HG02759 (cell line): ENCODE measurements around the gene HORMAD2.

ENCODE experiments used
- ATAC-seq: cut with Tn5 transposase; IDR thresholded peaks from one replicate; pipeline ENCODE4 v1.9.1; 2021; ENCODE audit warnings: mild to moderate bottlenecking, moderate library complexity; ENCODE audit not compliant: unreplicated experiment

Gene HORMAD2, protein sequence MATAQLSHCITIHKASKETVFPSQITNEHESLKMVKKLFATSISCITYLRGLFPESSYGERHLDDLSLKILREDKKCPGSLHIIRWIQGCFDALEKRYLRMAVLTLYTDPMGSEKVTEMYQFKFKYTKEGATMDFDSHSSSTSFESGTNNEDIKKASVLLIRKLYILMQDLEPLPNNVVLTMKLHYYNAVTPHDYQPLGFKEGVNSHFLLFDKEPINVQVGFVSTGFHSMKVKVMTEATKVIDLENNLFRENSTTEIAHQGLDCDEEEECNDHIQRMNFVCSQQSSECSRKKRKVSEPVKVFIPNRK

DNA sequence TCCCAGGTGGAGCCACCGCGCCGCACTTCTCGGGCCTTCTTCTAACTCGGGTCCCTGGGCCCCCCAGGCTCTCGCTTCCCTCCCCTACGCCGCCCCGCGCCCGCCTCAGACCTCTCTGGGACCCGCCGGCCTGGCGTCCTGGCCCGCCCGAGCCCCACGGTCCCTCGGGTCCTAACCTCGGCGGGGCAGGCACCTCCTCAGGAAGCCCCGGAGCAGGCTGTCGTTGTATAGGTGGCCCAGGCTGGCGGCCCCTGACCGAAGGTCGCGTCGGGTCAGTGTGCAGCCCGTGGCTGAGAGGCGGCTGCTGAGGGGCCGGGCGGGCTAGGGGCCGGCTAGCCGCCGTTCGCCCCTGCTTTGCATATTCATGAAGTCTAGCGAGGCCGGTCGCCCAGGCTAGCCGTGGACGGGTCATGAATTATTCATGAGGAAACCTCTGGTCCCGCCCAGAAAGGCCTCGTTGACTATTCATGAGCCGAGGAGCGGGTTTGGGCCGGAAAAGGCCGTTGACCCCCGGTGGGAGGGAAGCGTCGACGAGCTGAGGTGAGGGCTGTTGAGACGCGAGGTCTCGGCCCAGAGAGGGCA lies at the start of gene HORMAD2:
Gene HORMAD2 (plus strand): TSS at position 513 of the 582 bp plus-strand sequence. CDS start 13,489 bp downstream, outside the sequence.
- no peak for ATAC-seq

DNA sequence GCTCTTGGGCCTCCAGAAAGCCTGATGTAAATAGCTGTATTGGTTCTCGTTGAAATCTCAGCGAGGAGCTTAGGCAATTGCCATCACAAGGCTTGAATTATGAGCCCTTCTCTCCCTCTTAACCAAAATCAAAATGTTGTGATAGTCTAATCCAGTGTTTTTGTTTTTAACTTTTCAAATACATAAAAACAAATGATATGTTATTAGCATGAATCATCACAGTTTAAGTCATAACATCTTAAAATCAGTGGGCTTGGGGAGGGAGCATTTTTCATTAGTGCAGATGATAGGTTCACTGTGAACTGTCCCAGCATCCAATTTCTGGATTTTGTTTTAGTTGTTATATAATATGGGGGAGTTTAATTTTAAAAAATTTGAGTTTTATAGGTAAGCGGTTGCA lies 48.9 kb upstream of the HORMAD2 start:
- no peak for ATAC-seq

DNA sequence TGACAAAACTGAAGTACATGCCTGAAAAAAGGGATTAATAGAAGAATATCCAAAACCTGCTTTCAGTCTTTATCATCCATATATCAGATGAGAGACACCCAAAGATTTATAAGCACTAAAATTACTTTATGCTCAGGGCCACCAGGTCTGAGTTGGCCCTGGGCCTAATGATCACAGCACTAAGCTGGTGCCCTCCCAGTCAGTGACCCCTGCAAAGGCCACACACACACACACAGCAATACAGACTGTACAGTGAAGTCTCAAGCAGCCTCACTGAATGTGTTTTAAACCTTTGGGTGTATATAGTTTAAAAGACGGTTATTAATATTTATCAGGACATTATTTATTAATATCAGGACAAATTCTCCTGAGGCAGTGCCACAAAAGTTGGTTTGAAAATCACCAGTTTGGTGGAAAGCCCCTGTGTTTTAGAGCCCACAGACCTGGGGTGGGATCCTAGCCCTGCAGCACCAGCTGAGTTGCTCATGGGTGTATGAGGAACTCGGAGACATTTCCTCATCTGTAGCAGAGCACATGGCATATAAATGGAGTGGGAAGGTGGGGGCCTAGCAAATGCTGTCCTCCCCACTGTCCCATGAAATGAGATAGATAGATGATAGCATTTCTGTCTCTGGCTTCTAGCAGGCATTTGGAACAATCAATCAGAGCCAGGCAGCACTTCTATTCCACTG lies 48.4 kb upstream of the HORMAD2 start:
- no peak for ATAC-seq

DNA sequence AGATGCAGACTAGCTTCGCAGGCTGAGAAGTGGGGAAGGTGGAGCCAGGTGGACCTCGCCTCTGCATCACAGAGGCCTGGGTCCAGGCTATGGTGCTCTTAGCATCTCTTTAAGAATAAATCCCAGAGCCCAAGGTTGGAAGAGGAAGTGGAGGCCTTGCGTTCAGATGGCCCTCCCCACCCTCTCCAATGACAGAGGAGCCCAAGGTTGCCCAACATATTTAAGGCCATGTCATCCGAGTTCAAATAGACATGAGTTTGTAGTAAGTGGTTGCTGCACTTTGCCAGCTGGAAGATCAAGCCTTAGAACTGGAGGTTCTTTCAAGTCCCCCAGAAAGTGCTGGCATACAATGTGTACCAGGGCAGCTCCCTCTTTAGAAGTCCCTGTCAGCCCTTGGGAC lies 47.1 kb upstream of the HORMAD2 start:
- ATAC-seq, result no peak

DNA sequence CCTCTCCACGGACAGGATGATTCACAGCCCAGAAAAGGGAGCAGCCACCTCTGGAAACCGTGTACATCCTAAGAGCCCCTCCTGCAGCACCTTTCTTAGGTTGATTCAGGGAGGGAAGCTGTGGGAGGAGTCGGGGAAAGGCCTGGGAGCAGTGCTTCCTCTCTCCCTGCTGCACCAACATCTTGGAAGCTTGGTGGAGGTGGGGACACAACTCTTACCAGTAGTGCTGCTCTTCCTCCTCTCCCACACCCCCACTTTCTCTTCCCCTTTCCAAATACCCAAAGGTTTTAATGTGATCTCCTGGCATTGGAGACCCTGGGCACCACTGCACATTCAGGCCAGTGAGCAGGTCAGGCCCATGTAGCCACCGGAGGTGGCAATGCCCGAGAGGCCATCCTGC lies 46.4 kb upstream of the HORMAD2 start:
- ATAC-seq, result no peak

DNA sequence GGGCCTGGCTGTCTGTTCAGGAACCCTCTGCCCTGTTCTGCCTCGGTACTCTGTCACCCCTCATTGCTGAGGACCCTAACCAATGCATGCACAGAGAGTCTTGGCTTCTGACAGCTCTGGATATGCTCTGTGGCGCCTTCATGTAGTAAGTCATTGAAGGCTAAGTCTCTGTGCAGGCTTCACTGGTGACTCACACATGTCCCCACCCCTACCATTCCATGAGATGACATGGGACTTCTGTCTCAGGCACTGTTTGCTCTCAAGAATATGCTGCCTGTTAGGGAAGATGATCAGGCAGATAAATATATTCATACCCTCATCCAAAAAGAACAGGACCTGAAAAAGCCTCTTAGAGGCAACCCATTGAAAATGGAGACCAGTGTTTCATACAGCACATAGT lies 43.6 kb upstream of the HORMAD2 start:
- ATAC-seq, result no peak

DNA sequence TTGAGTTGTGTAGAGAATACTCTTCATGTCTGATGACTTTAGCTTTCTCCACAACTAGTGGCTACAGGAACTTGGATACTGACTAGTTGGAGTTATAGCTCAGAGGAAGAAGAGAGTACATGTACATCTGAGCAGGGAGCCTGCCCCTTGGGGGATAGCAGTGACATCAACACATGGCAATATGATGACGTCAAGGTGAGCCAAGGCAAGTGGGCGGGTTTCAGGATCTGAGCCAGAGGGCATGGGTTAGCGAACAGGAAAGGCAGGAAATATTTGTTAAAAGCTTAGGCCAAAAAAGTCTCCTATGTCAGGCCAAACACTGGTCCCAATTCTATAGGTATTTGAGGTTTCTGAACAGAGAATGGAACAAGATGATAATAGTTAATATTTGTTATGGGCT lies 42.0 kb upstream of the HORMAD2 start:
- no peak for ATAC-seq

DNA sequence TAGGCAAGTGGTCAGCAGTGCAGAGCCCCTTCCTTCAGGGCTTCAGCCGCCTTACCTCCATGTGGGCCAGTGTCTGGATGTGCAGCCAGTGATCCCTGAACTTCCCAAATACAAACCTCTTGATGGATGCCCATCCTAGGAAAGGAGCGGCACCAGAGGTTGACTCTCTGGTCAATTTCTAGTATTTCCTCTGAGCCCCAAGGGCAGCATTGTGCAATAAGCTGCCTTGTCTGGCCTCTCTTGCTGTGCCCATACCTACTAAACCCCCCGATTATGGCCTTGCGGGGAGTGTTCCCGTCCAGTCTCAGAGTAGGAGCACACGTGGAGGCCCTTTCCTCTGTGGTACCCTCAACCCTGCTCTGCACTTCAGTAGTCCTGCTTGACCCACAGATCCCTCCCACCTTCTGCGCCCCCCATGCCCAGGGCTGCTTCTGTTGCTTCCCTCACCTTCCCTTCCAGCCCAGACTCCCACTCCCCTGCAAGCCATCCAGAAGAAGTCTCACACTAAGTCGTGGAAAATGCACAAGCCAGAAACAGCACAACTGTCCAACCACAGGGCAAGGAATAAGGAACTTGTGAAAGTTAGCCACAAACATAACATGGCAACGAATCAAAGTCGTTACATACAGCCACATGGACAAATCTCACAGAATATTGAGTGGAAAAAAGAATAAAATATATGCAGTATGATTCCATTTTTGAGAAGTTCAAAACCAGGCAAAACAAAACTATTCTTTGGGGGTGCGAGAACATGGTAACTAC lies 39.6 kb upstream of the HORMAD2 start:
- ATAC-seq, result no peak

DNA sequence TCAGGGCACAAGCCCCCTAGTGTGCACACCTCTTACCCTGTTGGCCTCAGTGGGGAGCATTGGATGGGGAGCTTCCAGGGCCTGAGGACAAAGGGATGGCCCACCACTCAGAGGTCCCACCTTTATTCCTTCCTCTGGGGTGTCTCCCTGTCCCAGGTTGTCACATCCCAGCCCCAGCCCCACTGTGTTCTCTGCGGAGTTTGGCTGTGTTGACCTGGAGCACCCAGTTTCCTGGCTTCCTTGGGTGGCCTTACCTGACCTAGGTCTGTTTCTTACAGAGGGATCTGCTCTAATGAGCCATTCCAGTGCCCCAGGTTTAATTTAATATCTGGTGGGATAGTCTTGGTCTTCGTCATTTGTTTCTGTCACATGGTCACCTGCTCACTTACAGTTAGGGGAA lies 38.8 kb upstream of the HORMAD2 start:
- no peak for ATAC-seq

DNA sequence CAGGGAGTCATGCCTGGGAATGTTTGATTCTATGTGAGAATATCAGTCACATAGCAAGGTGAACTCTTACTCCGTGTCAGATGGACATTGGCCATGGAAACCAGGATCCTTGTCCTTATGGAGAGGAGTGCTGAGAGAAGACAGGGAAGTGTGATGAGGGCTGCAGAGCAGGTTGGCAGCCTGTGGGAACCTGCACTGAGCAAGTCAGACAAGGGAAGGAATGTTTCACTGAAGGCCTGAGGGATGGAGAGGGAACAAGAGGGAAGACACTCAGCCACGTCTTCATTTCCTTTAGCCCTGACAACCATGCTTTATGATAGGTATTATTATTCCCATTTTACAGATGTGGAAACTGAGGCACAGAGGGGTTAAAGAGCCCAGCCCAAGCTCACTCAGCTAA lies 38.4 kb upstream of the HORMAD2 start:
- no peak for ATAC-seq

DNA sequence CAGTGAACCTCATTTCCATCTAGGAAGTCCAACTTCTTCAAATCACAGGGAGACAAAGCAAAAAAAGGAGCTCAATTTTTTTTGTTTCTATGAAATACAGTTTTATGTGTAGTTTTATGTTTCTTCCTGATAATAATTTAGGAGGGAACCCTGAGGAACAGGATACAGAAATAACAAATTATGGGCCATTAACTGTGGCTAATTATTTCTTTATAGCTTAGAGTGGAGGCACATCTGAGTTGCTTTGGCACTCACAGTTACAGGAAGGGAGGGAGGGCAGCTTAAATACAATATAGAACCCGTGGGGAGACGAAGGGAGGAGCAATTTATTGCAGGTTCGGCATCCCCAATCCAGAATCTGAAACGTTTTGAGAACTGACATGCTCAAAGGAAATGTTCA lies 37.1 kb upstream of the HORMAD2 start:
- no peak for ATAC-seq

DNA sequence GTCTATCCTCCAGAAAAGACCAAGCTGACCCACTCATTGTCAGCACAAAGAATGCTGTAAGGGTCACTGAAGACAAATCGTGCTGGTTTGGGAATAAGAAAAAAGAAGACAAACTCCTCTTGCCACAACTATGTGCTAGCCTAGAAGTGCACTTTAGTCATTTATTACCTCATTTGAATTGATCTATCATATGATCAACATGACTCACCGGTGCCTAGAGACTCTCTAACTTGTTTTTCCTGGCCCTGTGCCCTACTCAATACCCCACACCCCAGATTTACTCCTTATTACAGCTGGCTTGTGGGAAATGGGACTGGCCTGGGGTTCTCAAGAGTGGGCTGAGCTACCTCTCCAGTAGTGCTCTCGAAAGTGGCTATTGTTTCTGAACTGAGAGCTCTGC lies 35.9 kb upstream of the HORMAD2 start:
- ATAC-seq, result no peak

DNA sequence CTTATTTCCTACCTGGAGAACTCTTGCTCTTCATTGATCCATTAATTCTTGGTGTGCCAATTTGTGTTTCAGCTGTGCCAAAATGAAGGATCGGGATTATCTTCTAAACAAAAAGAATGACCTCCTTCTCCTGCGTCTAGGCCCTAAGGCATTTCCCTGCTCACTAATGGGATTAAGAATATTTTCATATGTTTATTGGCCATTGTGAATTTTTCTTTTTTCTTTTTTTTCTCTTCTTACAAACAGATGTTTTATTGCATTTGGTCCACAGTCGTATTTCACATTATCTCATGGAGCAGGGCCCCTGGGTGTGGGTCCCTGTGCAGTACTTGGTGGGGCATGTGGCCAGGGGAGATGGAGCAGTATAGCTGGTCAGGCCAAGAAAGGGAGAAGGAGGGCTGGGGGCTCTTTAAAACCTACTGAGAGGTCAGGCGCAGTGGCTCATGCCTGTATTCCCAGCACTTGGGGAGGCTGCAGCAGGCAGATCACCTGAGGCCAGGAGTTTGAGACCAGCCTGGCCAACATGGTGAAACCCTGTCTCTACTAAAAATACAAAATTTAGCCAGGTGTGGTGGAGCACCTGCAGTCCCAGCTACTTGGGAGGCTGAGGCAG lies 35.3 kb upstream of the HORMAD2 start:
- ATAC-seq, result no peak

DNA sequence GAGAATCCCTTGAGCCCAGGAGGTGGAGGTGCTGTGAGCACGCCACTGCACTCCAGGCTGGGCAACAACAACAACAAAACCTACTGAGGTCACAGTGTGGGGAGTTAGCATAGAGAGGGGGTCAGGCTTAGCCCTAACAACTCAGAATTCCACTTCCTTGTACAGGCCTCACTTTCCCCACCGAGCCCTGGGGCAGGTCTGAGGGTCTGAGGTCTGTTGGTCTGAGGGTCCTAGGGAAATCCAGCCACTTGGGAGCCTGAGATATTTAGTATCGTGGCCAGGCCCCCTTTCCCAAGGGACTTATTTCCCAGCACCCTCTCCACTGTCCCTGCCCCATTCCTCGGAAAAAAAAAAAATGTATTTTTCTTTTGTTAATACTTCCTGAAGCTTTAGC lies 34.8 kb upstream of the HORMAD2 start:
- no peak for ATAC-seq

DNA sequence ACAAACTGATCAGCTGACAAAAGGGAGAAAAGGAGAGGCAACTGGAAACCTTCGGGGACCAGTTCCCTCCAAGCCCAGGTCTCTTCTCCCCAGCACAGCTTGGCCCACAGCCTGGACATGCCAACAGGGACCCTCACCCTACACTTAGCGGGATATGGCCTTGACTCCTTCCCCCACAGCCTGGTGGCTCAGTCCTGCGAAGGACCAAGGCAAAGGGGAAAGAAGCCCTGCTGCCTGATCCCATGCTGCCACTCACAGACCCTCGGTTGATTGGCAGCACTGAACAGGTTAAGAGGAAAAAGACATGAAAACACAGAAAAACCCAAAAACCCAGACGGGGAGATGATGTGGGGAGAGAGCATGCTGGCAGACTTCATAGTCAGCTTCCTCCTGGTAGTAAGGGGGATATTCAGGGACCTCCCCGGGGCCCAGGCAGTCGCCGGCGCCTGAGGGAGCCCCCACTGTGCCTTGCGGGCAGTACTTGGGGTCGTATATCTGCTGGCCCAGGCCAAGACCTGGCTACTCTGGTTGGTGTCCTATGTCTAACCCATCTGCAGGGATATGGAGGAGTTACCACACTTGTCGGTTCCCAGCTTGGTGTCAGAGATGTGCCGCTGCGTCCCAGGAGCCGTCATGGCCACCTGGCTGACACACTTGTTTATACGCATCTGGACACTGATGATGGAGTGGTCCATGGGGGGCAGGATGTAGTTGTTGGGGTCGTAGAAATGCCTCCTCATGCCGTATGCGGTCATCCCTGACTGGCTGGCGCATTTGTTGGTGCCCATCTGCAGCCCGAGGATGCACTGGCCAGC lies 34.2 kb upstream of the HORMAD2 start:
- no peak for ATAC-seq

DNA sequence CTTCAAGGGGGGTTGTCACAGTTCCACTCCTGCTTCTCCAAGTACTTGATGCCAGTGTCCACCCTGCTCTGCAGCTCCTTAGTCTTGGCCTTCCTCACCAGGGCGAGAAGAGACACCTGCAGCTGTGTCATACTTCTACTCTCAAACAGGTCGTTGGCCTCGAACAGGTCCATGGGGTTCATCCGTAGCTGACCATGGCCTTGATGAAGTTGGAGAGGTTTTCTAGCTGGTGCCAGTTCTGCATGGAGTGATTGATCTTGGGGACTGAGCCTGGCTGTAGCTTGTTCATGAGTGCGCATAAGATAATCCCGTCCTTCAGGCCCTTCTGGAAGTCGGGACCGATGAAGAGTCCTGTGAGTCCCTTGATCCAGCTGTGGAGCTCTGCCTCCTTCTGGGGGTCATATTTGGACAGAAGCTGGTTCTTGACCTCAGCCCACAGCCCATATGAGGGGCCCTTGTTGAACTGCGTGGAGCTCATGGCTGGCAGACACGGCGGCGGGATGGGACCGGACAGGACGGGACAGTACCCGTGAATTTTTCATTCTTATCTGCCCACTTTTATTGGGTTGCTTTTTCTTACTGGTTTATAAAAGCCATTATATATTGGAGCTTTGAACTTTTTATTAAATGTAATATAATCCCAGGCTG lies 33.4 kb upstream of the HORMAD2 start:
- ATAC-seq, result no peak

DNA sequence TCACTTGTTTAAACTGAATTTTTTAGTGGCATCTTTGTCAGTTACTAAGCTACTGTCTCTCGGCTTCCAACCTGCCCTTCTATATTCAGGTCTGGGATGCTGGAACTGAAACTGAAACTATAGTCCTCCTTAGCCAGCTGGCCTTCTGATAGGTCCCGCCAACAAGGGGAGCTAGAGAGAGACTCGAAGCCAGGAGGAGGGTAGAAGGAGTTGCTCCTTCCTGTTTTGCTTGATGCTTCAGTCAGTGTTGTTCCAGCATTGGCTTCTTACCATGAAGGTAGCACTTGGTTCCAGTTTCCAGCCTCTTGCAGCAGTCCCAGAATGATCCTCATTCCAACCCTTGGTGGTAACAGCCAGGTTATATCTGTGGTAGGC lies 32.9 kb upstream of the HORMAD2 start:
- no peak for ATAC-seq

DNA sequence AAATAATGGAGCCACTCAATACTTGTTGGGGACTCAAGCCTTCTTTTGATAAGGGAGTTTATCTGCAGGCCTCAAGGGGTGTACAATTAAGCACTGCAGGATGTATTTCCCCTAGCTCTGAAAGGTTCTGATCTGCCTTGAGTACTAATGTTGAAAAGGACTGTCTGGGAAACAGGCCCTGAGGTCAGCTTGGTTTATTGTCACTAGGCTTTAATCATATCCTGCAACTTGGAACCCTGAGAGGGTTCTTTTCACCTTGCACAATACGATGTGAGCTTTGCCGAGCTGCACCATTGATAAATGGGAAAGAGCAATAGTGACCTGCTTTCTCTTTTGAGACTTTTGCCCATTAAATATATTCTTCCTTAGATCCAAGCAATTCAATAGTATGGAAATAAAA lies 31.6 kb upstream of the HORMAD2 start:
- no peak for ATAC-seq

DNA sequence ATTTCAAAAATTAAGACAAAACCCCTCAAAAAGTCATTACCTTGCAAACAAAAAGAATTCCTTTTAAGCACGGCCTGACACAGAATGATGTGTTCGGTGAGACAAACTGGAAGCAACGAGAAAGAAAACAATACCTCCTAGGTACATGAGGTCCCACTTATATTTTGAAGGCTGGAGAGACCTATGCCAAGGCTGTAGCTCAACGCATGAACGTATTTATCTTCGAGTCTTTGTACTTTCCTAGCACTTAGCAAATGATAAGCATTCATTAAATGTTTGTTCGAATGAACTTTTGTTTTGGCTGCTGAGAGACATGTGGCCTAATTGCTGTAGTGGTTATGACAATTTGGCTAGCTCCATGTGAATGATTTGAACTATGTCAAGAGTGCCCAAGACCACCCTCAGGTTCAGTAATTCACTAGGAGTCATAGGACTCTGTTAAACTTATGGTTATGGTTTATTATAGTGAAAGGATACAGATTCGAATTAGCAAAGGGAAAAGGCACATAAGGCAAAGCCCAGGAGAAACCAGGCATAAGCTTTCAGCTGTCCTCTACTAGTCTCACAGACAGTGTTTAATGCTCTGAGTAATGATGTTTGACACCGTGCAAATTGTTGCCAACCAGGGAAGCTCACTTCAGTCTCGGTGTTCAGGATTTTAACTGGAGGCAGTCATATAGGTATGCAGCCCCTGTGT lies 26.0 kb upstream of the HORMAD2 start:
- no peak for ATAC-seq

DNA sequence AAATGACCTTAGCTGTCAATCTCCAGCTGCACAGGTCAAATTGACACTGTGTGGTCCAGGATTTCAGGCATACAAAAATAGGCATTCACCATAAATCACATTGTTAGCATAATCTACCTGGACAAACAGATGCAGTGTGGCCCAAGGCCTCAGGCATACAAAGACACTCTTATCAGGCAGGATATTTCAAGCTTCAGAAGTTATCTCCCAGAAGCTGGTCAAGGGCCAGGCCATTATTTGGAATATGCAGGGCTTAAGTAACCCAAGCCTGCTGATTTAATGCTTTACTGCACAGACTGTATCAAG lies 25.5 kb upstream of the HORMAD2 start:
- ATAC-seq, result no peak
